HEK293T (cell line): ENCODE measurements around the gene TMSB4X.

Source experiments
- CTCF ChIA-PET: fragments of 350-600 bp; formaldehyde crosslinking; extraction: SDS; loops from one replicate; lab custom pipeline; 2021; ENCODE audit warnings: antibody characterized with exemption, inconsistent platforms; lab: Yijun Ruan, JAX
- POLR2A ChIA-PET: fragments of 350-600 bp; formaldehyde crosslinking; extraction: SDS; loops from one replicate; lab custom pipeline; 2020; ENCODE audit warnings: antibody characterized with exemption, inconsistent platforms; lab: Yijun Ruan, JAX
- DNase-seq: peaks from one replicate; pipeline ENCODE4 v3.0.0; 2012; ENCODE audit warnings: mixed read lengths; ENCODE audit errors: extremely low spot score
- ARNT ChIP-seq: fragments of 450-650 bp; IDR thresholded peaks from 2 replicates; pipeline ENCODE4 v1.6.1; 2017; ENCODE audit warnings: mild to moderate bottlenecking
- BHLHE40 ChIP-seq: fragments of 450-650 bp; IDR thresholded peaks from 2 replicates; pipeline ENCODE4 v1.6.1; 2016; ENCODE audit warnings: mild to moderate bottlenecking, moderate library complexity, borderline replicate concordance
- CTBP1 ChIP-seq: fragments of 450-650 bp; IDR thresholded peaks from 2 replicates; pipeline ENCODE4 v1.6.1; 2016; ENCODE audit warnings: borderline replicate concordance
- ELF4 ChIP-seq: fragments of 450-650 bp; IDR thresholded peaks from 2 replicates; pipeline ENCODE4 v1.6.1; 2017; ENCODE audit warnings: antibody characterized with exemption
- FOXA1 ChIP-seq: fragments of 450-650 bp; IDR thresholded peaks from 2 replicates; pipeline ENCODE4 v1.6.1; 2016; ENCODE audit warnings: mild to moderate bottlenecking
- FOXK2 ChIP-seq: fragments of 450-650 bp; IDR thresholded peaks from 2 replicates; pipeline ENCODE4 v1.6.1; 2016; ENCODE audit warnings: mild to moderate bottlenecking
- FOXM1 ChIP-seq: fragments of 450-650 bp; IDR thresholded peaks from 2 replicates; pipeline ENCODE4 v1.6.1; 2017; ENCODE audit warnings: mild to moderate bottlenecking, borderline replicate concordance
- HDGF ChIP-seq: fragments of 450-650 bp; IDR thresholded peaks from 2 replicates; pipeline ENCODE4 v1.6.1; 2017; ENCODE audit warnings: antibody characterized with exemption, borderline replicate concordance
- L3MBTL2 ChIP-seq: fragments of 450-650 bp; conservative IDR thresholded peaks from 2 replicates; pipeline ENCODE4 v1.6.1; 2016; ENCODE audit warnings: mild to moderate bottlenecking
- LEF1 ChIP-seq: fragments of 450-650 bp; IDR thresholded peaks from 2 replicates; pipeline ENCODE4 v1.6.1; 2017; ENCODE audit warnings: mild to moderate bottlenecking, borderline replicate concordance
- NFRKB ChIP-seq: fragments of 450-650 bp; IDR thresholded peaks from 2 replicates; pipeline ENCODE4 v1.6.1; 2016; ENCODE audit warnings: mild to moderate bottlenecking, moderate library complexity
- SP1 ChIP-seq: fragments of 450-650 bp; IDR thresholded peaks from 2 replicates; pipeline ENCODE4 v1.6.1; 2017
- SUZ12 ChIP-seq: fragments of 450-650 bp; IDR thresholded peaks from 2 replicates; pipeline ENCODE4 v1.6.1; 2016; ENCODE audit warnings: mild to moderate bottlenecking
- TARDBP ChIP-seq: fragments of 450-650 bp; IDR thresholded peaks from 2 replicates; pipeline ENCODE4 v1.6.1; 2016
- ZNF384 ChIP-seq: fragments of 450-650 bp; IDR thresholded peaks from 2 replicates; pipeline ENCODE4 v1.6.1; 2016
- TF ChIP-seq, protein P1 (sequence below): fragments of 450-650 bp; IDR thresholded peaks from 2 replicates; pipeline ENCODE4 v1.6.1; 2016

The TMSB4X gene

DNA sequence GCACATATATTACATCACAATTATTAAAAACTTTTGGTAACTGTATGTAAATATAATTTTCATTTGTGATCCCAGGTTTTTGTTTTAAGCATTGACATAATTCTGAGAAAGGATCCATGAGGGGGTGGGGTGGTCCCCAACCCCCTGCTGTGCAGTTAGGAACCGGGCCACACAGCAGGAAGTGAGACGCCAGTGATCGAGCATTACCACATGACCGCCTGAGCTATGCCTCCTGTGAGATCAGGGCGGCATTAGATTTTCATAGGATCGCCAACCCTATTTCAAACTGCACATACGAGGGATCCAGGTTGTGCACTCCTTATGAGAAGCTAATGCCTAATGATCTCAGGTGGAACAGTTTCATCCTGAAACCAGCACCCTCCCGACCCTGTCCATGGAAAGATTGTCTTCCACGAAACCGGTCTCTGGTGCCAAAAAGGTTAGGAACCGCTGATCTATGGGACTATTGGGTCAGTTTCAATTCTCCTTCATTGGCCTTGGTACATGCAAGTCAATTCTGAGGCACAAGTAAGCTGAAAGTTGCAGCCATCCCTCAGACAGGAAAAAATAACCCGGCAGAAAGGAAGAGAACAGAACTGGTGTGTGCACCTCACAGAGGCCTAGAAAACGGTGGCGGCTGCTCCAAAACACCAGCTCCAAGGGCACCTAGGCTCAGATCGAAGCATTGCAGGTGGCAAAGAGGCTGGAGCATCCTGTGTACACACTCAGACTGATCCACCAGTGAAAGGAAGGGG lies 7.0 kb upstream of the TMSB4X start:
- POLR2A ChIA-PET: no interaction called here
- CTCF ChIA-PET: interaction anchor here (0.6 to 2.5 kb wide), 2 partner anchors 16 to 21 kb away, joined by 5 to 7 read pairs; no protein-coding TSS in a partner anchor
- DNase-seq: no peak

DNA sequence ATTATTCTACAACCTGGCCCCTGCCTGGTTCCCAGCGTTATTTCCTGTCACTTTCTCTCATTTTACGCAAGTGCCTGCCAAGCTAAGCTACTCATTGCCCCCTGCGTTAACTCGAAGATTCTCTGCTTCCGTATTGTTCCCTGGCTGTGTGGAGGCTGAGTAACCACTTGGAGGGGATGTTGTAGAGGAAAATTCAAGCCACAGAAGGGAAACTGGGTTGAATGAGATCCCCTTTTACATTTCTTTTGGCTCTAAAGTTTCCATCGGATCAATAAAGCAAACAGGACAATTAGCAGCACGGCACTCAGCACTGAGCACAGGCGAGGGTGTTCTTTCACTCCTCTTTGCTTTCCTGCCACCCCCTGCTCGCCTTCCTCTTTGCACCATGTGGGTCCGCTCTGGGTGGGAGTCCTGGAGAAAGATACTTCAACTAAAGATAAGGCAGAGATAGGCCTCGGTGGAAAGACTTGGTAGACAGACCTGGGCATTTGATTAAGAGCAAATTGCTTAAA lies 4.2 kb upstream of the TMSB4X start:
- ChIA-PET POLR2A (no interaction called here), CTCF (interaction anchor here (1.5 to 1.7 kb wide), 2 partner anchors 21 to 517 kb away, joined by 4 to 6 read pairs; no protein-coding TSS in a partner anchor)
- DNase-seq: no peak
- TF ChIP-seq, protein P1, sequence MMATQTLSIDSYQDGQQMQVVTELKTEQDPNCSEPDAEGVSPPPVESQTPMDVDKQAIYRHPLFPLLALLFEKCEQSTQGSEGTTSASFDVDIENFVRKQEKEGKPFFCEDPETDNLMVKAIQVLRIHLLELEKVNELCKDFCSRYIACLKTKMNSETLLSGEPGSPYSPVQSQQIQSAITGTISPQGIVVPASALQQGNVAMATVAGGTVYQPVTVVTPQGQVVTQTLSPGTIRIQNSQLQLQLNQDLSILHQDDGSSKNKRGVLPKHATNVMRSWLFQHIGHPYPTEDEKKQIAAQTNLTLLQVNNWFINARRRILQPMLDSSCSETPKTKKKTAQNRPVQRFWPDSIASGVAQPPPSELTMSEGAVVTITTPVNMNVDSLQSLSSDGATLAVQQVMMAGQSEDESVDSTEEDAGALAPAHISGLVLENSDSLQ: no peak
- no peak for TF ChIP-seq HDGF
- TF ChIP-seq FOXA1: no peak
- no peak for TF ChIP-seq TARDBP
- TF ChIP-seq FOXM1: no peak
- no peak for TF ChIP-seq NFRKB
- no peak for TF ChIP-seq ELF4
- no peak for TF ChIP-seq ARNT
- no peak for TF ChIP-seq SUZ12
- TF ChIP-seq BHLHE40: no peak
- no peak for TF ChIP-seq CTBP1
- TF ChIP-seq SP1: no peak
- TF ChIP-seq LEF1: no peak
- no peak for TF ChIP-seq L3MBTL2
- TF ChIP-seq ZNF384: no peak
- TF ChIP-seq FOXK2: no peak

More for the DNA sequence above, 7.0 kb upstream of the TMSB4X start:
- TF ChIP-seq NFRKB: no peak
- no peak for TF ChIP-seq L3MBTL2
- no peak for TF ChIP-seq FOXK2
- no peak for TF ChIP-seq TARDBP
- TF ChIP-seq CTBP1: no peak
- no peak for TF ChIP-seq BHLHE40
- TF ChIP-seq SP1: no peak
- TF ChIP-seq FOXA1: no peak
- no peak for TF ChIP-seq ELF4
- no peak for TF ChIP-seq ZNF384
- TF ChIP-seq, protein P1: no peak
- no peak for TF ChIP-seq FOXM1
- no peak for TF ChIP-seq HDGF

DNA sequence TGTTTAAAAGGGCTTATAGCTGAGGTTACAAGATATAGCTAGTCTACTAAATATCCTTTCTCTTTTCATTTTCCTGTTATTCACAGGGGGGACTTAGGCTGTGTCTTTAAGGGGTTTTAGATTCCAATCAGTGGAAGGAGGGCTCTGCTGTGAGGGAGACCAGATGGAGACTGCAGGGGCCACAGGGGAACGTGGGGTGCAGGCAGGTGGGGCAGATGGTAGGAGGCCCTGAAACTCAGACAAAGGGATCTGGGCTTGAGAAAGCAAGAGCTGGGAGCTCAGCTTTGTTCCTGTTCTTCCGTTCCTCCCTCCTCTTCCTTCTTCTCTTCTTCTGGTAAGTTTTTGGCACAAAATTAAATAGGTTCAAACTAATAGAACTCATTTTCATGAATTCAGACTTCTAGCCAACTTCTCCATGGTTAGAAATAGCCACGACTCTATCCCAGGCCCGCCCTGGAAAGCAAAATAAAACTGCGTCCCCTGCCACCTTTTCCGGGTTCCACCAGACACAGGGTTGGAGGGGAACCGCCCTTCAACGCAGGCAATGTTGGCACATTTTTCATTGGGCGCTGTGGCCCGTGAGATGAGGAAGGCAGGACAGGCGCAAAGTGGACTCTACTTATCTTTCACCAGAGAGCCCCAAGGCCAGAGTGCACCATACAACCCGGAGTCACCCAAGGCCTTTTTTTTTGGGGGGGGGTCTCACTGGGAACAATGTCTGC lies 3.5 kb upstream of the TMSB4X start:
- DNase-seq: no peak
- CTCF ChIA-PET: interaction anchor here (1.3 to 1.7 kb wide), 2 partner anchors 25 to 516 kb away, joined by 4 to 6 read pairs; no protein-coding TSS in a partner anchor
- no peak for TF ChIP-seq NFRKB
- no peak for TF ChIP-seq HDGF
- TF ChIP-seq BHLHE40: no peak
- TF ChIP-seq, protein P1: no peak
- TF ChIP-seq ARNT: no peak
- TF ChIP-seq L3MBTL2: no peak
- no peak for TF ChIP-seq SUZ12
- TF ChIP-seq LEF1: no peak
- TF ChIP-seq ELF4: no peak
- no peak for TF ChIP-seq SP1
- no peak for TF ChIP-seq FOXM1
- no peak for TF ChIP-seq FOXK2
- TF ChIP-seq ZNF384: no peak
- TF ChIP-seq CTBP1: no peak
- no peak for TF ChIP-seq TARDBP
- TF ChIP-seq FOXA1: no peak
- POLR2A ChIA-PET: no interaction called here

DNA sequence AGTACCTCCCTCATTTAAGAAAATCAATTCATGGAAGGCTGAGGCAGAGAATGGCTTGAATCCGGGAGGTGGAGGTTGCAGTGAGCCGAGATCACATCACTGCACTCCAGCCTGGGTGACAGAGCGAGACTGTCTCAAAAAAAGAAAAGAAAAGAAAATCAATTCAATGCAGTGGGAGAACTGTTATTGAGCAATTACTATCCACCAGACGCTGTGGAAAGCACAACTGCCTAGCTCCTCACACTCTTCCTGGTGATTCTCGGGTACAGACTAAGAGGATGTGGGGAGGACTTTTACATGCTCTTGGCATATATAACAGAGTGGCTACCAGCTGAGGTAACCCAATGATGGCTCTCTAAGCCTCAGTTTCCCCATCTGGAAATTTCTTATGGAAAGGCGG lies 2.7 kb upstream of the TMSB4X start:
- no peak for DNase-seq
- TF ChIP-seq, protein P1: no peak
- ChIA-PET CTCF (interaction anchor here (1.3 kb wide), 1 partner anchor 26 kb away, joined by 4 read pairs; no protein-coding TSS in a partner anchor), POLR2A (no interaction called here)

DNA sequence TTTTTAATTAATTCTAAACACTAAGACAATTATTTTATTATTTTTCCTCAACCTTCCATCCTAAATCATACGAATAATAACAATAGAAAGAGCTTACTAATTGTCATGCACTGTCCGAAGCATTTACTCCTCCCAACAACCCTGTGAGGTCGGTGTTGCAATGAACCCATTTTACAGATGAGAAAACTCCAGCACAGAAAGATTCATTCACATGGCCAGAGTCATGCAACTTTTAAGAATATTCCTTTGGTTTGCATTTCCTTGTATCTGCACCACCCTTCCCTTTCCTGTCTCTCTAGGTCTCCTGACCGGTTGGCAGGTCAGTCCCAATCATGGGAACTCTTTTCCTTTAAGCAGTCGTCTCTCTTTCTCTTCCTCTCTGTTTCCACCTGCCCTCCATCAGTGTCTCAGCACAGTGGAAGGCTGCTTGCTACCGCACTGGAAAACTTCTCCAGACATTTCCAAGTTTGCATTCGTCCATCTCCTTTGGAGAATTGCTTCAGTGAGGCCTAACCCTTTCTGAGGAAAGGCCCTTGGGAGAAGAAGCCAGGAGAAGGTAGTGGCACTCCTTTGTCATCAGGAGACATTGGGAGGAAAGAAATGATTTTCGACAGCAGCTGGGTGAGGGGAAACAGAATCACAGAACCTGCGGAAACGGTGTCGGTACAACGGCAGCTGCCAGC lies 1.9 kb upstream of the TMSB4X start:
- no peak for DNase-seq
- no peak for TF ChIP-seq ZNF384
- no peak for TF ChIP-seq ARNT
- no peak for TF ChIP-seq ELF4
- no peak for TF ChIP-seq FOXK2
- TF ChIP-seq, protein P1: no peak
- TF ChIP-seq FOXA1: no peak
- no peak for TF ChIP-seq SP1
- no peak for TF ChIP-seq CTBP1
- no peak for TF ChIP-seq SUZ12
- TF ChIP-seq FOXM1: no peak
- no peak for TF ChIP-seq TARDBP
- no peak for TF ChIP-seq LEF1
- TF ChIP-seq NFRKB: no peak
- no peak for TF ChIP-seq BHLHE40
- POLR2A ChIA-PET: no interaction called here
- CTCF ChIA-PET: no interaction called here
